ENCODE results near the gene DIPK2B. TPM values are rescaled to one million over a fixed set of nuclear protein-coding genes. Genes with fewer than 3 reads are reported as not detected.

Gene DIPK2B
- total RNA-seq, 3 donors from 2014 or later (not counting 1 experiment from before 2014, with no cell fraction given): not detected

- Histone ChIP-seq H3K4me3 (ENCODE audit: low read length) (no peak overlapping the region), H3K27me3 (ENCODE audit: control insufficient read depth, insufficient read depth, low read length) (no peaks in the 10 kb centered on the region), H3K9me3 (ENCODE audit: control insufficient read depth, insufficient read depth, low read length) (no peaks in the 10 kb centered on the region), H3K4me1 (ENCODE audit: control insufficient read depth, insufficient read depth, low read length) (no peaks in the 10 kb centered on the region), H3K27ac (ENCODE audit: low read length) (no peak overlapping the region), H3K36me3 (ENCODE audit: control insufficient read depth, insufficient read depth, low read length) (no peaks in the 10 kb centered on the region)
- intact Hi-C loops (cut with micrococcal nuclease): no loop called here
- no peak for TF ChIP-seq CTCF (IDR thresholded peaks at IDR 0.05)
- H3K4me3 Mint-ChIP-seq: no peak overlapping the region
- H3K27me3 Mint-ChIP-seq (ENCODE audit: low read depth in 2 of 2): peaks cover 0 to 6% of the 10 kb centered on the region in 2 donors
- no peaks in the 10 kb centered on the region for H3K36me3 Mint-ChIP-seq
- H3K4me1 Mint-ChIP-seq: no peaks in the 10 kb centered on the region
- no peaks in the 10 kb centered on the region for H3K9me3 Mint-ChIP-seq
- no peak for ATAC-seq
- no peak overlapping the region for H3K27ac Mint-ChIP-seq
- DNase-seq: no peak
- 56% methylated on average over 1 of the region's 1 CpG for WGBS (ENCODE audit: insufficient coverage)
These were observed 27.8 kb downstream of the DIPK2B start for GRCh38 chrX:45172890-45173289.

GRCh38 chrX:45166781-45167180 lies 33.9 kb downstream of the DIPK2B start:
- H3K27ac Mint-ChIP-seq: no peak overlapping the region
- Histone ChIP-seq H3K36me3 (ENCODE audit: control insufficient read depth, insufficient read depth, low read length) (no peaks in the 10 kb centered on the region), H3K4me3 (ENCODE audit: low read length) (no peak overlapping the region), H3K4me1 (ENCODE audit: control insufficient read depth, insufficient read depth, low read length) (no peaks in the 10 kb centered on the region), H3K27ac (ENCODE audit: low read length) (no peak overlapping the region), H3K27me3 (ENCODE audit: control insufficient read depth, insufficient read depth, low read length) (no peaks in the 10 kb centered on the region), H3K9me3 (ENCODE audit: control insufficient read depth, insufficient read depth, low read length) (no peaks in the 10 kb centered on the region)
- no peak overlapping the region for H3K4me3 Mint-ChIP-seq
- WGBS (ENCODE audit: insufficient coverage): 100% methylated on average over 1 of the region's 2 CpGs
- DNase-seq: no peak
- intact Hi-C loops (cut with micrococcal nuclease): no loop called here
- peaks cover 0 to 21% of the 10 kb centered on the region in 2 donors for H3K27me3 Mint-ChIP-seq (ENCODE audit: low read depth in 2 of 2)
- TF ChIP-seq CTCF (IDR thresholded peaks at IDR 0.05): no peak
- H3K9me3 Mint-ChIP-seq: no peaks in the 10 kb centered on the region
- no peaks in the 10 kb centered on the region for H3K4me1 Mint-ChIP-seq
- no peaks in the 10 kb centered on the region for H3K36me3 Mint-ChIP-seq
- ATAC-seq: no peak

GRCh38 chrX:45165726-45166125 lies 35.0 kb downstream of the DIPK2B start:
- DNase-seq (no peak), ATAC-seq (no peak)
- intact Hi-C loops (cut with micrococcal nuclease): no loop called here
- peaks cover 2 to 17% of the 10 kb centered on the region in 2 donors for H3K27me3 Mint-ChIP-seq (ENCODE audit: low read depth in 2 of 2)
- WGBS (ENCODE audit: insufficient coverage): 87% methylated on average over 5 of the region's 6 CpGs
- no peaks in the 10 kb centered on the region for H3K36me3 Mint-ChIP-seq
- H3K9me3 ChIP-seq (ENCODE audit: control insufficient read depth, insufficient read depth, low read length): peaks cover 3% of the 10 kb centered on the region
- H3K4me1 ChIP-seq (ENCODE audit: control insufficient read depth, insufficient read depth, low read length): no peaks in the 10 kb centered on the region
- no peak overlapping the region for H3K27ac Mint-ChIP-seq
- no peak overlapping the region for H3K4me3 Mint-ChIP-seq
- TF ChIP-seq CTCF (IDR thresholded peaks at IDR 0.05): no peak
- H3K27me3 ChIP-seq (ENCODE audit: control insufficient read depth, insufficient read depth, low read length): no peaks in the 10 kb centered on the region
- no peaks in the 10 kb centered on the region for H3K4me1 Mint-ChIP-seq
- H3K36me3 ChIP-seq (ENCODE audit: control insufficient read depth, insufficient read depth, low read length): no peaks in the 10 kb centered on the region
- H3K9me3 Mint-ChIP-seq: no peaks in the 10 kb centered on the region
- no peak overlapping the region for H3K27ac ChIP-seq (ENCODE audit: low read length)
- H3K4me3 ChIP-seq (ENCODE audit: low read length): no peak overlapping the region

GRCh38 chrX:45164995-45165394 lies 35.7 kb downstream of the DIPK2B start:
- Mint-ChIP-seq H3K9me3 (no peaks in the 10 kb centered on the region), H3K27me3 (ENCODE audit: low read depth in 2 of 2) (peaks cover 2 to 17% of the 10 kb centered on the region in 2 donors), H3K4me1 (no peaks in the 10 kb centered on the region), H3K27ac (no peak overlapping the region), H3K36me3 (no peaks in the 10 kb centered on the region), H3K4me3 (no peak overlapping the region)
- ATAC-seq: no peak
- Histone ChIP-seq H3K9me3 (ENCODE audit: control insufficient read depth, insufficient read depth, low read length) (peaks cover 3% of the 10 kb centered on the region), H3K4me3 (ENCODE audit: low read length) (no peak overlapping the region), H3K27ac (ENCODE audit: low read length) (no peak overlapping the region), H3K4me1 (ENCODE audit: control insufficient read depth, insufficient read depth, low read length) (no peaks in the 10 kb centered on the region), H3K36me3 (ENCODE audit: control insufficient read depth, insufficient read depth, low read length) (no peaks in the 10 kb centered on the region), H3K27me3 (ENCODE audit: control insufficient read depth, insufficient read depth, low read length) (no peaks in the 10 kb centered on the region)
- DNase-seq: no peak
- intact Hi-C loops (cut with micrococcal nuclease): no loop called here
- WGBS (ENCODE audit: insufficient coverage): no CpG with 5 or more reads among the region's 1 CpG
- TF ChIP-seq CTCF (IDR thresholded peaks at IDR 0.05): no peak
